Colonic mucosa (tissue), 4 donors: ENCODE data around the gene RPL41. TPM values are rescaled to one million over a fixed set of nuclear protein-coding genes. Genes with fewer than 3 reads are reported as not detected.

Experiments used
- DNase-seq: peaks from one replicate; pipeline ENCODE4 v3.0.0-alpha.2; 2020
- H3K27ac ChIP-seq: fragments of 200-600 bp; one replicate; pipeline ENCODE4 v1.8.0; 2021
- H3K27me3 ChIP-seq: fragments of 200-600 bp; one replicate; pipeline ENCODE4 v1.8.0; 2021
- H3K36me3 ChIP-seq: fragments of 200-600 bp; one replicate; pipeline ENCODE4 v1.8.0; 2021
- H3K4me1 ChIP-seq: fragments of 200-600 bp; one replicate; pipeline ENCODE4 v1.8.0; 2021; ENCODE audit warnings: mild to moderate bottlenecking
- H3K4me3 ChIP-seq: fragments of 200-600 bp; one replicate; pipeline ENCODE4 v1.8.0; 2021
- H3K9ac ChIP-seq, 2 donors: one replicate each; pipeline ENCODE4 v1.7.0; 2013; ENCODE audit warnings: control low read depth in 2 of 2, low read depth in 2 of 2, low read length in 2 of 2
- H3K9me3 ChIP-seq: fragments of 200-600 bp; one replicate; pipeline ENCODE4 v1.8.0; 2021
- intact Hi-C: fragments of 100-400 bp; cut with DNase I; formaldehyde crosslinking; loops from one replicate; pipeline ENCODE4 v1.14.1; 2022
- total RNA-seq, 2 donors: library from RNA; stranded (reverse); fragmentation: NEBNext Ultra II Directional in 1 of 2; extraction: Animal tissue kit (Norgen Biotek cat#: 25700) in 1 of 2; gene quantifications; one replicate each; pipeline ENCODE4 v1.2.1, GENCODE V29; 2021
- TF ChIP-seq, protein P1 (sequence below): fragments of 200-600 bp; IDR thresholded peaks from one replicate; pipeline ENCODE4 v1.8.0; 2022; ENCODE audit warnings: antibody characterized with exemption, mild to moderate bottlenecking
- donor health status: healthy.
- donor health status: DM: no; HTN: no; CAD: no.
- donor health status: DM: no; HTN: no; CAD: no.

The RPL41 gene
- total RNA-seq, 2 donors from 2014 or later: 3,248 to 3,669 TPM

DNA sequence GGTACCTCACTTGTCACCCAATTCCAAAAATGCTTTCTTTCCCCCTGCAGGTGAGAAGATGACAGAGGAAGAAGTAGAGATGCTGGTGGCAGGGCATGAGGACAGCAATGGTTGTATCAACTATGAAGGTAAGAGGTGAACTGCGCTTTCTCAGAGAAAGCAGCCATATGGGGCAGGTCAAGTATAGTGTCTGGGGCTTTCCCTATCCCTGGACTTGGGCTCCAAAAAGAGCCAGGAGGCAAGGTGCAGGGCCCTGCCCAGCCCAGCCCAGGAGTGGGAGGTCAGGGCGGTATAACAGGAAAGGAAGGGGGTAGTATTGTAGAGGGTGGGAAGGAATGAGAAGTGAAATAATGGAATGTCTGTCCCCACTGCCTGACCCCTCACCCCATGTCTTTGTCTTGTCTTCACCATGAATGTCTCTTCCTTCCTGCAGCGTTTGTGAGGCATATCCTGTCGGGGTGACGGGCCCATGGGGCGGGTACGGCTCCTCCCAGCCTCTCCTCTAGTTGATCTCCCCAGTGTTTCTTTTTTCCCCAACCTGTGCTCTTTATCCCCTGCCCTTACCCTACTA is 43.8 kb downstream of the RPL41 start:
- peaks cover 16% of the 10 kb centered on the region for H3K36me3 ChIP-seq
- intact Hi-C loops: loop anchor here (5.0 kb wide), 1 partner anchor 33 kb away; the partner anchor contains the start of gene ESYT1
- TF ChIP-seq, protein P1, sequence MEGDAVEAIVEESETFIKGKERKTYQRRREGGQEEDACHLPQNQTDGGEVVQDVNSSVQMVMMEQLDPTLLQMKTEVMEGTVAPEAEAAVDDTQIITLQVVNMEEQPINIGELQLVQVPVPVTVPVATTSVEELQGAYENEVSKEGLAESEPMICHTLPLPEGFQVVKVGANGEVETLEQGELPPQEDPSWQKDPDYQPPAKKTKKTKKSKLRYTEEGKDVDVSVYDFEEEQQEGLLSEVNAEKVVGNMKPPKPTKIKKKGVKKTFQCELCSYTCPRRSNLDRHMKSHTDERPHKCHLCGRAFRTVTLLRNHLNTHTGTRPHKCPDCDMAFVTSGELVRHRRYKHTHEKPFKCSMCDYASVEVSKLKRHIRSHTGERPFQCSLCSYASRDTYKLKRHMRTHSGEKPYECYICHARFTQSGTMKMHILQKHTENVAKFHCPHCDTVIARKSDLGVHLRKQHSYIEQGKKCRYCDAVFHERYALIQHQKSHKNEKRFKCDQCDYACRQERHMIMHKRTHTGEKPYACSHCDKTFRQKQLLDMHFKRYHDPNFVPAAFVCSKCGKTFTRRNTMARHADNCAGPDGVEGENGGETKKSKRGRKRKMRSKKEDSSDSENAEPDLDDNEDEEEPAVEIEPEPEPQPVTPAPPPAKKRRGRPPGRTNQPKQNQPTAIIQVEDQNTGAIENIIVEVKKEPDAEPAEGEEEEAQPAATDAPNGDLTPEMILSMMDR: no peak
- H3K9ac ChIP-seq: peak overlapping the region; percentile 93 to 100
- no peaks in the 10 kb centered on the region for H3K9me3 ChIP-seq
- H3K4me3 ChIP-seq: peak overlapping the region; percentile 76
- H3K27ac ChIP-seq: peak overlapping the region; percentile 96
- DNase-seq: no peak
- no peaks in the 10 kb centered on the region for H3K27me3 ChIP-seq
- H3K4me1 ChIP-seq: peaks cover 8% of the 10 kb centered on the region

DNA sequence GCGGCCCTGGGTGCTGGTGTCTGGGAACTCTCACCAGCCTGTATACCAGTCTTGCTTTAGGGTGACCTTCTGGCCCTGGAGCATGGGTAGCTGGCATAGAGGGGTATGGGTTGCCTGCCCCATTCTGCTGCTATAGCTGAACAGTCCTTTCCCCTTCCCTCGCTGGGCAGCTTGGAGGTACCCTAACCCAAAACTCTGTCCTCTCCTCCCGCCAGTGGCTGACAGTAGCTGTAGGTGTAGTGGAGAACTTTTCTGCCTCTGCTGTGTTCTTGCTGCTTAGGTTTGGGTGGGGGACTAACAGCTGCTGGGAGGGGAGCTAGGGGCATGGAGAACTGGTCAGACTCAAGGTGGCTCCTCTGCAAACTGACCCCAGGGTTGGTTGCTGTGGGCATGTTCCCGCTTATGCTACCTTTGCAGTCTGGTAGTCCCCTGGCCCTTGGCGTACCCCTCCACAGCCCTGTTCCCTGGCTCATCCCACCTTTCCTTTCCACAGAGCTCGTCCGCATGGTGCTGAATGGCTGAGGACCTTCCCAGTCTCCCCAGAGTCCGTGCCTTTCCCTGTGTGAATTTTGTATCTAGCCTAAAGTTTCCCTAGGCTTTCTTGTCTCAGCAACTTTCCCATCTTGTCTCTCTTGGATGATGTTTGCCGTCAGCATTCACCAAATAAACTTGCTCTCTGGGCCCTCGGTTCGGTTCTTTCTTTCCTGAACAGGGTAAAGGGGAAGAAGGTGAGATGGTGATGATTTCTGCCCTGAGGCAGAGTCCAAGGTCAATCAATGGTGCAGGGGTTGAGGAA is 44.7 kb downstream of the RPL41 start:
- H3K9ac ChIP-seq: peak overlapping the region; percentile 93 to 100

DNA sequence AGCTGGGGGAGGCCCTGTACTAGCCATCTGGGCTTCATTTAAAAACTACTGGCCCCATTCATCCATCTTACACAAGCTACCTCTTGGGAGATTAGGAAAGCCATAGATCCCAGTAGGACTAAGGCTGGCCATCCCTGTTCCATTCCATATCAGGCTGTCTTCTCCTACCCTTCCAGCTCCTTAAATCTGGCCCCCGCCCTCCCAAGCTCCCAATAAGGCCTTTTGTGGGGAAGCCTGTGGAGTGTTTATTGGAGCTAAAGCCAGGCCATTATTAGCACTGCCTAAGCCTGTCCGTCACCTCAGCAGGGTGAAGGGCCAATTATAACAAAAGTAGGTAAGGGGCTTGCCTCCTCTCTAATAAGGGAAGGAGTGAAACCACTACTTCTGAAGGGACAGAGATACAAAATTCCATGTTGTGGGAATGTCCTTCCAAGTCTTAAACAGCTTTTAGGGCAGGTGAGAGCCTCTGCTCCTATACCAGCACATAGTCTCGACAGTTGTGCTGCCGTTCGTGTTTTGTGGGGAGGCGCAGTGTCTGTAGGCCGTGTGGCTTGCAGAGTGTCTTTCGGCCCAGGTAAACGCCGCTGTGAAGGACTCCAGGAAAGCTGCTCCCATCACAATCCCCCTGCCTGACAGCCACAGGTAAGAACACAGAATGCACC is 45.4 kb downstream of the RPL41 start:
- Histone ChIP-seq H3K4me3 (no peak overlapping the region), H3K27ac (peak overlapping the region; percentile 96), H3K4me1 (peaks cover 7% of the 10 kb centered on the region), H3K9me3 (no peaks in the 10 kb centered on the region), H3K36me3 (peaks cover 17% of the 10 kb centered on the region), H3K27me3 (no peaks in the 10 kb centered on the region), H3K9ac (peak overlapping the region in 1 of 2 donors; percentile 100)
- intact Hi-C loops: loop anchor here (5.0 kb wide), 1 partner anchor 35 kb away; the partner anchor contains the start of gene ESYT1
- no peak for DNase-seq
- TF ChIP-seq, protein P1: no peak

More for the DNA sequence above, 44.7 kb downstream of the RPL41 start:
- Histone ChIP-seq H3K4me1 (peaks cover 8% of the 10 kb centered on the region), H3K9me3 (no peaks in the 10 kb centered on the region), H3K27me3 (no peaks in the 10 kb centered on the region), H3K4me3 (peak overlapping the region; percentile 76), H3K36me3 (peaks cover 17% of the 10 kb centered on the region), H3K27ac (peak overlapping the region; percentile 96)
- intact Hi-C loops: loop anchor here (5.0 kb wide), 1 partner anchor 34 kb away; the partner anchor contains the start of gene ESYT1
- TF ChIP-seq, protein P1: no peak
- DNase-seq: no peak

DNA sequence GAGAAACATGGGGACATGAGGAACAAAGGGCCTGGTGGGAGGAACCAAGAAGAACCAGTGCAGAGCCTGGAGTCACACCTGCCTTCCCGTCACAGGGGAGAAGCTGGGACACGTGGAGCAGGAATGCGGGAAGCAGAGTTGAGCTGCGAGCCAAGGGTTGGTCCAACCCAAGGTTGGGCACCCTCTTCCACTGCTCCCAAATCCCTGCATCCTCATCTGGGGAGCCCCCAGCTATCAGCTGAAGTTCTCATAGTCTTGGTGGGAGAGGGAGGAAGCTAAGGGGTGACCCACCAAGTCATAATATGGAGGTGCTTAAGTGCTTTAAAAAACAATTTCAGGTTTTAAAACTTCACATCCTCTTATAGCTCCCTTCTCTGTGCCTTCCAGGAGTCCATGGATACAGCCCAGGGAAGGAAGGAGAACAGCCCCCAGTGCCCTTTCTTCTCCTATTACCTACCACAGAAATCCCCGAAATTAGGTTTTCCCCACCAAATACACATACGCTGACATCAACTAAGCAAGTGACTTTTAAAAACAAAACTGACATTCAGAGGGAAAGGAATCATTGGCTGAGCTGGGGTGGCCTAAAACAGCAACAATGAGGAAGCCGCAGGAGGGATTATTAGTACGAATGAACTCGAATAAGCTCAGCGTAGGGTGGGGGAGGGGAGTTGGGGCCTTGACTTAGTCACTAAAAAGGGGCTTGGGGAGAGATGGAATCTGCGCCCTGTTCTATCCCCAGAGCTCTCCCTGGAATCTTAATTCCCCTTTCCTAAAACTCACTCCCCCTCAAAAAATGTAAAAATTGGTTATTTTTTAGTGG is 46.2 kb downstream of the RPL41 start:
- H3K4me3 ChIP-seq: no peak overlapping the region
- intact Hi-C loops: loop anchor here (5.0 kb wide), 1 partner anchor 35 kb away; the partner anchor contains the start of gene ESYT1
- H3K9me3 ChIP-seq: no peaks in the 10 kb centered on the region
- no peaks in the 10 kb centered on the region for H3K27me3 ChIP-seq
- peaks cover 17% of the 10 kb centered on the region for H3K36me3 ChIP-seq
- no peak overlapping the region for H3K27ac ChIP-seq
- H3K9ac ChIP-seq: no peak overlapping the region
- TF ChIP-seq, protein P1: no peak
- no peak for DNase-seq
- H3K4me1 ChIP-seq: peaks cover 5% of the 10 kb centered on the region
